Pancreas (tissue), 10 donors: Measurements from ENCODE around the gene KSR2. TPM values are rescaled to one million over a fixed set of nuclear protein-coding genes. Genes with fewer than 3 reads are reported as not detected.

ENCODE experiments used
- ATAC-seq, 4 donors: fragments of 200-7000 bp; cut with Tn5 transposase; one replicate each; pipeline versions ENCODE4 v1.8.0 to v1.9.1; 2020; ENCODE audit warnings: mild to moderate bottlenecking in 4 of 4, moderate library complexity in 4 of 4
- DNase-seq, 6 donors: peaks; one replicate each; pipeline ENCODE4 v3.0.0-alpha.2; 2020
- FAIRE-seq: peaks from 2 replicates; lab custom pipeline; 2012; peaks lifted over from hg19 to GRCh38; lab: Jason Lieb, UNC
- H3K27ac ChIP-seq, 4 donors: fragments of 200-600 bp; sonication (generic); 1 replicate in 3 of 4; 2 replicates in 1 of 4; pipeline versions ENCODE4 v1.5.0 to v1.8.0; 2020
- H3K27me3 ChIP-seq, 4 donors: fragments of 200-600 bp; one replicate each; pipeline ENCODE4 v1.8.0; 2021
- H3K36me3 ChIP-seq, 3 donors: fragments of 200-600 bp; sonication (generic) in 1 of 3; one replicate each; pipeline versions ENCODE4 v1.5.0 to v1.8.0; 2020 to 2021
- H3K4me1 ChIP-seq, 3 donors: fragments of 200-600 bp; one replicate each; pipeline ENCODE4 v1.8.0; 2021
- H3K4me3 ChIP-seq, 4 donors: fragments of 200-600 bp; sonication (generic) in 2 of 4; one replicate each; pipeline versions ENCODE4 v1.5.0 to v1.8.0; 2020 to 2021
- H3K9me3 ChIP-seq, 4 donors: fragments of 200-600 bp; one replicate each; pipeline ENCODE4 v1.8.0; 2021
- WGBS, 2 donors: extraction: QIAGEN DNeasy Blood & Tissue Kit; methylation state at CpG; one replicate each; pipeline ENCODE4 v1.1.7; 2013; 5-methylcytosine and 5-hydroxymethylcytosine counted together
- intact Hi-C, 3 donors: fragments of 100-400 bp; cut with DNase I; formaldehyde crosslinking; loops; one replicate each; pipeline versions ENCODE4 v1.11.1 to v1.14.2; 2022
- polyA plus RNA-seq, 2 donors: library from polyadenylated mRNA; stranded (reverse); fragments of 200-250 nt; gene quantifications; one replicate each; pipeline ENCODE4 v1.2.3, GENCODE V29; 2013
- total RNA-seq, 6 donors: library from RNA; stranded (reverse); fragmentation: NEBNext Ultra II Directional in 4 of 6; extraction: Animal tissue kit (Norgen Biotek cat#: 25700) in 4 of 6; gene quantifications; one replicate each; pipeline versions ENCODE4 v1.2.1 to v1.2.4, GENCODE V29; 2021 to 2023
- TF ChIP-seq, protein P1 (sequence below), 4 donors: fragments of 200-600 bp; sonication (generic) in 3 of 4; IDR thresholded peaks; one replicate each; pipeline versions ENCODE4 v1.5.0 to v1.8.0; 2021; ENCODE audit warnings: antibody characterized with exemption in 4 of 4
- donor health status: healthy with polysubstance abuse.
- donor health status: DM: no; HTN: no; CAD: no; lungs with moderate emphysema.
- donor health status: DM: no; HTN: no; CAD: no.
- donor health status: control.
- donor health status: control.
- donor health status: Bipolar disorder and iron deficiency.
- donor health status: DM: yes; HTN: yes; CAD: no.
- donor health status: DM: no; HTN: no; CAD: no.
- donor health status: DM: no; HTN: no; CAD: no.
- donor health status: DM: yes; HTN: yes; CAD: no.

KSR2 gene
- total and polyA plus RNA-seq, 8 donors = 0.68 to 1.8 (median 1.3) TPM

DNA sequence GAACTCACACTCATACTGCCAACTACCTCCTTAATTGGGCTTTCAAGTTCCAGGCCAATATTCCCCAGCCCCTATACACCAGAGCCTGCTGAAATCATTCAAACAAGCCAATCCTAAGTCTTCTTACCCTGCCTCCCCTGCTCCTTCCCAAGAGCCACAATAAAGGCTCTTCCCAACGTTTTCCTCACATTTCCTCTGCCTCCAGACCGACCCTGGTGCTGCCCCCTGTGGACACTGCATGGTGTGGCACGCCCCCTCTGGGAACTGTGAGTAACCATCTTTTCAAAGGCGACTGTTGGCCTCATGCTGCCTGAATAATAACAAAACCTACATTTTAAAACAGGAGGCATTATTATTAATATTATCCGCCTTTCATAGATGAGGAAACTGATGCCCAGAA is 495.8 kb downstream of the KSR2 start:
- Histone ChIP-seq H3K9me3 (no peaks in the 10 kb centered on the region), H3K4me1 (no peaks in the 10 kb centered on the region), H3K4me3 (no peak overlapping the region), H3K36me3 (no peaks in the 10 kb centered on the region), H3K27ac (no peak overlapping the region), H3K27me3 (no peaks in the 10 kb centered on the region)
- FAIRE-seq (no peak), DNase-seq (peak in 2 of 6 donors; percentile 28 to 66), ATAC-seq (peak in 2 of 4 donors; percentile 59 to 69)
- 56 to 57% methylated on average over 5 of the region's 5 CpGs for WGBS, 2 donors
- intact Hi-C loops = no loop called here
- TF ChIP-seq, protein P1, sequence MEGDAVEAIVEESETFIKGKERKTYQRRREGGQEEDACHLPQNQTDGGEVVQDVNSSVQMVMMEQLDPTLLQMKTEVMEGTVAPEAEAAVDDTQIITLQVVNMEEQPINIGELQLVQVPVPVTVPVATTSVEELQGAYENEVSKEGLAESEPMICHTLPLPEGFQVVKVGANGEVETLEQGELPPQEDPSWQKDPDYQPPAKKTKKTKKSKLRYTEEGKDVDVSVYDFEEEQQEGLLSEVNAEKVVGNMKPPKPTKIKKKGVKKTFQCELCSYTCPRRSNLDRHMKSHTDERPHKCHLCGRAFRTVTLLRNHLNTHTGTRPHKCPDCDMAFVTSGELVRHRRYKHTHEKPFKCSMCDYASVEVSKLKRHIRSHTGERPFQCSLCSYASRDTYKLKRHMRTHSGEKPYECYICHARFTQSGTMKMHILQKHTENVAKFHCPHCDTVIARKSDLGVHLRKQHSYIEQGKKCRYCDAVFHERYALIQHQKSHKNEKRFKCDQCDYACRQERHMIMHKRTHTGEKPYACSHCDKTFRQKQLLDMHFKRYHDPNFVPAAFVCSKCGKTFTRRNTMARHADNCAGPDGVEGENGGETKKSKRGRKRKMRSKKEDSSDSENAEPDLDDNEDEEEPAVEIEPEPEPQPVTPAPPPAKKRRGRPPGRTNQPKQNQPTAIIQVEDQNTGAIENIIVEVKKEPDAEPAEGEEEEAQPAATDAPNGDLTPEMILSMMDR (IDR thresholded peaks at IDR 0.05) = peak in 2 of 4 donors; percentile 22 to 37

DNA sequence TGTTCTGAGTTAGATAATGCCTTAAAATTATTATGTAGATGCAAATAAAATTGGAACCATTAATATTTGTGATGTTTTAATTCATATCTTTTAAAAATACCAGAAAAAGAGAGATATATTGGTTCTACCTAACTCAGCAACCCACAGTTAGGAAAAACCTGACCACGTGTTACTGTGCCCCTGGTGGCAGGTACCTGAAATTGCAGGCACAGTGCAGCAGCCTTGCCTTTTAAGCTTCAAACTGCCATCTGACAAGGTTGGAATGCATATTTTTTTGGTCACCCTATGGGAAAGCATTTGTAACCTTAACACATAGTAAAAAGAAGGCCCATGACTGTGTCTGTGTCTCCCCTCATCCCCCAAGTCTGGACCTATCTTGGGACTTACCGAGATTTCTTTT is 498.0 kb downstream of the KSR2 start:
- FAIRE-seq (no peak), ATAC-seq (no peak), DNase-seq (no peak)
- TF ChIP-seq, protein P1 (IDR thresholded peaks at IDR 0.05) = peak in 1 of 4 donors; percentile 22
- intact Hi-C loops = no loop called here
- no peaks in the 10 kb centered on the region for H3K9me3 ChIP-seq
- H3K36me3 ChIP-seq = no peaks in the 10 kb centered on the region
- no peak overlapping the region for H3K4me3 ChIP-seq
- WGBS, 2 donors = 67 to 76% methylated on average over 2 of the region's 2 CpGs
- H3K27me3 ChIP-seq = no peaks in the 10 kb centered on the region
- H3K27ac ChIP-seq = no peak overlapping the region
- H3K4me1 ChIP-seq = no peaks in the 10 kb centered on the region

DNA sequence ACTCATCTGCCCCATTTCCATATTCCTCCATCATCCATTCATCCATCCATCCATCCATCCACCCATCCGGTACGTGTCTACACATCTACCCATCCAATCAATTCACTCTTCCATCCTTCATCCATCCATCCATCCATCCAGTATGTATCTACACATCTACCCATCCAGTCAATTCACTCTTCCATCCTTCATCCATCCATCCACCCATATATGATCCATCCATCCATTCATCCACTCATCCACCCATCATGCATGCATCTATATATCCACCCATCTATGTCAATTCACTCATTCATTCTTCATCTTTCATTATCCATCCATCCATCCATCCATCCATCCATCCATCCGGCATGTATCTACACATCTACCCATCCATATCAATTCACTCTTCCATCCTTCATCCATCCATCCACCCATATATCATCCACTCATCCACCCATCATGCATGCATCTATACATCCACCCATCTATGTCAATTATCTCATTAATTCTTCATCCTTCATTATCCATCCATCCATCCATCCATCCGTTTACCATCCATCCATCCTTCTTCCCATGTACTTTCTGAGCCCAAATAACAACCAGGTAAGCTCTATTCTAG is 498.8 kb downstream of the KSR2 start:
- TF ChIP-seq, protein P1 (IDR thresholded peaks at IDR 0.05) = no peak
- intact Hi-C loops = no loop called here
- ATAC-seq (no peak), FAIRE-seq (no peak), DNase-seq (no peak)
- Histone ChIP-seq H3K27me3 (no peaks in the 10 kb centered on the region), H3K27ac (no peak overlapping the region), H3K4me3 (no peak overlapping the region), H3K36me3 (no peaks in the 10 kb centered on the region), H3K4me1 (no peaks in the 10 kb centered on the region), H3K9me3 (no peaks in the 10 kb centered on the region)
- 71 to 79% methylated on average over 4 of the region's 4 CpGs for WGBS, 2 donors

GRCh38 chr12:117468016-117468415 is 500.8 kb downstream of the KSR2 start:
- Histone ChIP-seq H3K27ac (no peak overlapping the region), H3K9me3 (no peaks in the 10 kb centered on the region), H3K4me1 (no peaks in the 10 kb centered on the region), H3K27me3 (no peaks in the 10 kb centered on the region), H3K36me3 (no peaks in the 10 kb centered on the region), H3K4me3 (no peak overlapping the region)
- ATAC-seq (no peak), DNase-seq (no peak), FAIRE-seq (no peak)
- 80 to 82% methylated on average over 3 of the region's 3 CpGs for WGBS, 2 donors
- intact Hi-C loops = no loop called here
- TF ChIP-seq, protein P1 (IDR thresholded peaks at IDR 0.05) = no peak

GRCh38 chr12:117467588-117467987 is 501.2 kb downstream of the KSR2 start:
- DNase-seq (no peak), FAIRE-seq (no peak), ATAC-seq (no peak)
- Histone ChIP-seq H3K27ac (no peak overlapping the region), H3K4me1 (no peaks in the 10 kb centered on the region), H3K36me3 (no peaks in the 10 kb centered on the region), H3K4me3 (no peak overlapping the region), H3K9me3 (no peaks in the 10 kb centered on the region), H3K27me3 (no peaks in the 10 kb centered on the region)
- TF ChIP-seq, protein P1 (IDR thresholded peaks at IDR 0.05) = no peak
- intact Hi-C loops = no loop called here
